ENCODE measurements around the gene SLC4A3.

- no peak for TF ChIP-seq EZH2 (IDR thresholded peaks at IDR 0.05; ENCODE audit: borderline replicate concordance, low read length)
- TF ChIP-seq, protein P1, sequence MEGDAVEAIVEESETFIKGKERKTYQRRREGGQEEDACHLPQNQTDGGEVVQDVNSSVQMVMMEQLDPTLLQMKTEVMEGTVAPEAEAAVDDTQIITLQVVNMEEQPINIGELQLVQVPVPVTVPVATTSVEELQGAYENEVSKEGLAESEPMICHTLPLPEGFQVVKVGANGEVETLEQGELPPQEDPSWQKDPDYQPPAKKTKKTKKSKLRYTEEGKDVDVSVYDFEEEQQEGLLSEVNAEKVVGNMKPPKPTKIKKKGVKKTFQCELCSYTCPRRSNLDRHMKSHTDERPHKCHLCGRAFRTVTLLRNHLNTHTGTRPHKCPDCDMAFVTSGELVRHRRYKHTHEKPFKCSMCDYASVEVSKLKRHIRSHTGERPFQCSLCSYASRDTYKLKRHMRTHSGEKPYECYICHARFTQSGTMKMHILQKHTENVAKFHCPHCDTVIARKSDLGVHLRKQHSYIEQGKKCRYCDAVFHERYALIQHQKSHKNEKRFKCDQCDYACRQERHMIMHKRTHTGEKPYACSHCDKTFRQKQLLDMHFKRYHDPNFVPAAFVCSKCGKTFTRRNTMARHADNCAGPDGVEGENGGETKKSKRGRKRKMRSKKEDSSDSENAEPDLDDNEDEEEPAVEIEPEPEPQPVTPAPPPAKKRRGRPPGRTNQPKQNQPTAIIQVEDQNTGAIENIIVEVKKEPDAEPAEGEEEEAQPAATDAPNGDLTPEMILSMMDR (IDR thresholded peaks at IDR 0.05; ENCODE audit: low read length) = no peak
Measured at GRCh38 chr2:219663116-219663762, 35.8 kb downstream of the SLC4A3 start.

Measured in OCI-LY1 (cell line).